Stimulated activated CD8-positive, alpha-beta memory T cell treated with anti-CD3 and anti-CD28 coated beads, Interleukin-15, amount 100 ng/mL, for 1 hour (primary cell): Measurements from ENCODE around the gene PTPN14.

ENCODE experiments used
- DNase-seq: peaks from one replicate; pipeline ENCODE4 v3.0.0-alpha.2; 2020; ENCODE audit warnings: low read depth

PTPN14 gene

GRCh38 chr1:214475746-214476145 is 75.7 kb downstream of the PTPN14 start:
- no peak for DNase-seq

- no peak for DNase-seq
Measured at GRCh38 chr1:214475331-214475730, 76.1 kb downstream of the PTPN14 start.

DNA sequence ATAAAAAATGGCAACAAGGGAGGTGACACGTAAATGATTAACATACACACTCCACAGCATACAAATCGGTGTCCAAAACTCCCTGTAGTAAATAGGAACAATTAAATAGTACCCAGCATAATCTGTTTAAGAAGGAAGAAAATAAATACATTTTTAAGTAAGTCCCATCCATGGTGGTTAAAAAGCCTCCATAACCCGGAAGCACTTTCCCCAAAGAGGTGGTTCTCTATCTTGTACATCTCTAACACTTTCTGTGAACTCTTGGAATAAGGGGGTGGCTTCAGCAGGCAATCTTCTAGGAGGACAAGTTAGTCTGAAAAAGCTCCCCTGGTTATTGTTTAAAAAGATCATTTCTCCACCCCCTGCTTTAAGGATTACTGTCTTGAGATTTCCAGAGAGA is 76.9 kb downstream of the PTPN14 start:
- no peak for DNase-seq

GRCh38 chr1:214473862-214474261 is 77.5 kb downstream of the PTPN14 start:
- no peak for DNase-seq

DNA sequence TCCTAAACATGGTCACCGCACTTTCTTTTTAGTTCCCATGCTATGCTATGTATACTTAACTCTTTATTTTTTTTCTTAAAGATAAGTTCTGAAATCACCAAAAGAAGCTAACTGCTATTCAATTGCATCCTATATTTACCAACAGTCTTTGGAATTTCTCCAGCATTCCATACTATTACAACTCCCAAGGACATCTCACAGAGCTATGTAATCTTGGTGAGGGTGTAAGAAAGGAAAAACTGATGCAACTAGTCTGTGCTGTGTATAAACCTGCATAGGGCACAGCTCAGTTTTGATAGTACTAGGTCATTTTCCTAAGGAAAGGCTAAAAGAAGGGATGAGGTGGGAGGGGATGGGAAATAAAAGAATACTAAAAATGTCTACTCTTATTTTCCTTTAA is 78.0 kb downstream of the PTPN14 start:
- DNase-seq, result no peak

DNA sequence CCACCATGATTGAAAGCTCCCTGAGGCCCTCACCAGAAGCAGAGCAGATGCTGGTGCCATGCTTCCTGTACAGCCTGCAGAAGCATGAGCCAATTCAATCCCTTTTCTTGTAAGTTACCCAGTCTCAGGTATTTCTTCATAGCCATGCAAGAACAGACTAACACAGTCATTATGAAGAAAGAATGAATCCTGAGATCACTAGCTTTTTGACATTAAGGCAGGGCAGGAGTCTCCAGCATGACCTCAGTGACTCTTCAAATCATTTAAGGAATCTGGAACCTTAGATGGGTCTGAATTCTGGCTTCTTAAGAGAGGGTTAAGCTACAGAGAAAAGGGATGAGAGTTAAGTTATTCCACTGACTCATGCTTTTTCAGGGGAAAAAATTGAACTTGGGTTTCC is 79.0 kb downstream of the PTPN14 start:
- DNase-seq, result no peak

DNA sequence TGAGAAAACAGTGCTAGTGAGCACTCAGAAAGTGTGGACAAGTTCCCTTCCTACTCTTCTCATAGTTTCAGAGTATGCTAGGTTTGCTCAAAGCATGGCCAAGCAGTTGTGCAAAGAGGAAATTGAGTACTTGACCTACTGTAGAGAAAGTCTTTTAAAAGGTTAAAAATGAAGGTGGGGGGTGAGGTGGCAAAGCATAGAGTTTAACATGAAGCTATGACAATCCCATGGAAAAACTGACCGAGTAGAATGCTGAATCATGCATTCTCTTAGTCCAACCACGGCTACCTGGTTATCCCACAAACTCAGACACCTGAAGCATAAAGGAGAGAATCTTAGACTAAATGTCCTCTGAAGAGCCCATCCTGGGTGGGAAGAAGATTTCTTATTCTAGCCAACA is 79.9 kb downstream of the PTPN14 start:
- no peak for DNase-seq

DNA sequence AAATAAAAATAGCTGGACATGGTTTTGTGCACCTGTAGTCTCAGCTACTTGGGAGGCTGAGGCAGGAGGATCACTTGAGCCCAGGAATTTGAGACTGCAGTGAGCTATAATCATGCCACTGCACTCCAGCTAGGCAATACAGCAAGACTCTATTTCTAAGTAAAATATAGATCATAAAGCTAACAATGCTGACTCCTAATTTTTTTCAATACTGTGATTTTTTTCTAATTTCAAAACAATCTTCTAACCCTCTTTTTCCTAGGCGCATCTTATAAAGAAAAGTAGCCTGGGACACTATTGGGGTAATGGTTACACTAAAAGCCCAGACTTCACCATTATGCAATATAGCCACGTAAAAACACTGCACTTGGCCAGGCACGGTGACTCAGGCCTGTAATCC is 81.3 kb downstream of the PTPN14 start:
- no peak for DNase-seq

DNA sequence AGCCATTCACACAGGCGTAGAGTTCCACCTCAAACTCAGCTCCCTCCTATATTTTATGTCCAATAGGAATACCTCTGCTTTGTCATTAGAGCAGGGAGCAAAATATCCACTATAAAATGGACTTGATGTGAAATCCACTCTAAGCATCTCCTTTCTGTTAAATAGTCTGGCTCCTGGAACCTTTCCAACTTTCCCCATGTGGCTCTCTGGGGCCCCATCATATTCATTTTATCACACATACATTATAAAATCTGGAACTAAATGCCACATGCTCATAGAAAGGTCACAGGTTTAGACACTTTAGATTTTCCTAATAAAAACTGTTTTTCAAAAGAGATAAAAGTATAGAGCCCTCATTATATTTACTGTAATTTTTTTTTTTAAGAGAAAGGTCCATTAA is 82.1 kb downstream of the PTPN14 start:
- DNase-seq, result no peak

DNA sequence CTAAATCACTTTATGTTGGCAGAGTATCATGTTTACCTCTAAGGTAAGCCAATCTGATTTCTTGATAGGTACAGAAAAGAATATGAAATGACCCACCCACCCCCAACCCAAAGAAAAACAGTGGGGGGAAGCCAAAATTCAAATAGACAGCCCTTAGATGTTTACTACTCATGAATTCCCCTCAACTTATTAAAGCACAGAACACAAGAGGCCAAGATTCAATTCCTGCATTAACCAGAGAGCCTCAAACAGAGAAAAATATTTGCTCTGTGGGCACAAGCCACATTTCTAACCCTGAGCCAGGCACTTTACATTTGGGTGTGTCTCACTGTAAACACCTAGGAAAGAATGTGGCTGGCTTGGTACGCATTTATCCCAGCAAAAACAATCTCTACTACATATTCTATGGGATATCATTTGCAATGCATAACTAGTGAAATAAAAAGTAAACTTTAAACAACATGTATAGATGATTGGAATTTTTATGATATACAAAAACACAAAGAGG is 84.3 kb downstream of the PTPN14 start:
- no peak for DNase-seq

DNA sequence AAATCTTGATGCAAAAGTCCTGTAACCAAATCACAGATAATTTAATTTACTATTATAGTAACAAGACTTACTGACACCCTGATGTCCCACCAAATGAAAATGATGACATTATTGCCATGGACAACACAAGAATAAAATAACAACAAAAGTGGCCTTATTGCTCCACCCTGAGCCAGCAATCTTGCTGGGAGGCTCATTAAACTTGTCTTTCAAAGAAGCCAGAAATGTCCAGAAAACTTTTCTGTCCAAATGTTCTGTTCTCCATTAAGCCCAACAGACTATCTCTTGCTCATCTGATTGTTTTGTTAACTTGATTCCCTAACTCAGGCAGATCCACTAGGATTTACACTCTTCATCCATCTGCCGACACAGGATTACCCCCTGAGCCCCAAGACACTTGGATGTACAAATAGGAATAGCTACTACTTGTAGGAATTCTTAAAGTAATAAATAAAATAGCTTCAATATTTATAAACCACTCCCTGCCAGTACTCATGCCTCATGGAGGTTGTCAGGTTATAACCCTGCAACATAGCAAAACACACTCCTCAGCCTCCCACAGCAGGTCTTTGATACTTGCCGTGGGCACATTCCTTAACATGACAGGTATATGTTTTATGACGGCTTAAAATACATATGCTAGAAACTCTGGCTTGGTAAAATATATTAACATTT is 84.9 kb downstream of the PTPN14 start:
- DNase-seq, result no peak

- DNase-seq, result no peak
Measured at GRCh38 chr1:214464445-214465287, 86.7 kb downstream of the PTPN14 start.

DNA sequence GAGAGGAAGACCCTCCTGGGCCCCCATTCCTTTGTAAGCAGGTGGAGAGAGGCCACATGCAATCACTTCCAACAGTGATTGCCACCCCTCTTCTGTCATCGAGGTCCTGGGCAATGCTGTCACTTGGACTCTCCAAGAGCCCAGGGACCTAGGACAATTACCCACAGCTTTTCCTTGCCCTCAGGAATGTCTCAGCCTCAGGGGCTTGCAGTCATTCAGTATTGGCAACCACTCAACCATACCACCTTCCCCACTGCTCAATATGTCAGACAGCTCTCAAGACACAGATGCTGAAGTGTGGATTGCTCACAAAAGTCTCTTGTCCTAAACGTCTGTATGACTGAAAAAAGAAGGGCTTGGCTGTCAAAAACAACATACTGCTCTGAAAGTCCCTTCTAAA is 87.8 kb downstream of the PTPN14 start:
- no peak for DNase-seq

GRCh38 chr1:214462882-214463281 is 88.5 kb downstream of the PTPN14 start:
- no peak for DNase-seq

DNA sequence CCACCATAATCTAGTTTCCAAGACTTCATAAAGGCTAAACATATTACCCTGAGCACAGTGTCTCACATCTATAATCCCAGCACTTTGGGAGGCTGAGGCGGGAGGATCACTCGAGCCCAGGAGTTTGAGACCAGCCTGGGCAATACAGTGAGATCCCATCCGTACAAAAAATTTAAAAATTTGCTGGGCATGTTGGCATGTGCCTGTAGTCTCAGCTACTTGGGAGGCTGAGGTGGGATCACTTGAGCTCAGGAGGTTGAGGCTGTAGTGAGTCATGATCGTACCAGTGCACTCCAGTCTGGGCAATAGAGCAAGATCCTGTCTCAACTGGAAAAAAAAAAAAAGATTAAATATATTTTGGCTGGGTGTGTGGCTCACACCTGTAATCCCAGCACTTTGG is 90.1 kb downstream of the PTPN14 start:
- no peak for DNase-seq

DNA sequence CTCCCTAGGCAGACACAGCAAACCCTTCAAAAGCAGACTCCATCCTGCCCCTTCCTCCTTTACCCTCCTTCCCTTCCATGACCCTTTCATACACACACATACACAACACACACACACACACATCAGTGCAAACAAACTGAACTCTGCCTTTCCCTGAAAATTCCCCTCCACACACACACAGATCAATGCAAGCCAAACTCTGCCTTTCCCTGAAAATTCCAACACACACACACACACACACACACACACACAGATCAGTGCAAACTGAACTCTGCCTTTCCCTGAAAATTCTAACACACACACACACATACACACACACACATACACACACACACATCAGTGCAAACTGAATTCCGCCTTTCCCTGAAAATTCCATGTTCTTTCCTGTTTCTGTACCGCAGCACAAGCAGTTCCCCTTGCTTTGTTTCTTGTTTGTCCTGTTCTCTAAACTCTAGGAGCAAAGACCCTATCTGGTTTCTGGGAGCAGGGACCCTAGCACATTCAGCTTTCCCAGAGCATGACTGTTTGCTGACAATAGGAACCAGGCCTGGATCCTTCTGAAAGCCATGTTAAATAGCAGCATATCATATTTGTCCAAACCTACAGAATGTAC is 91.0 kb downstream of the PTPN14 start:
- DNase-seq, result no peak

- no peak for DNase-seq
Measured at GRCh38 chr1:214459895-214460294, 91.5 kb downstream of the PTPN14 start.

- DNase-seq, result no peak
Measured at GRCh38 chr1:214458541-214458940, 92.9 kb downstream of the PTPN14 start.

GRCh38 chr1:214455971-214456867 is 95.2 kb downstream of the PTPN14 start:
- no peak for DNase-seq

GRCh38 chr1:214455479-214455878 is 95.9 kb downstream of the PTPN14 start:
- no peak for DNase-seq

- DNase-seq, result no peak
Measured at GRCh38 chr1:214454569-214455396, 96.6 kb downstream of the PTPN14 start.
